CD1c-positive myeloid dendritic cell (primary cell): Measurements from ENCODE around the gene TPCN1.
A peak's percentile ranks its signal among the peaks of the same experiment; 100 is the strongest.

ENCODE experiments used
- DNase-seq: peaks from one replicate; pipeline ENCODE4 v3.0.0-alpha.2; 2016; ENCODE audit errors: extremely low spot score

The TPCN1 gene

GRCh38 chr12:113260636-113261300, 39.5 kb downstream of the TPCN1 start:
- no peak for DNase-seq

- DNase-seq = peak; percentile 66
These were observed 40.7 kb downstream of the TPCN1 start for GRCh38 chr12:113261847-113262470.

- no peak for DNase-seq
These were observed 41.4 kb downstream of the TPCN1 start for GRCh38 chr12:113262710-113263109.

GRCh38 chr12:113263431-113263963, 42.2 kb downstream of the TPCN1 start:
- DNase-seq = no peak

GRCh38 chr12:113266106-113266895, 45.0 kb downstream of the TPCN1 start:
- no peak for DNase-seq

GRCh38 chr12:113267621-113268020, 46.4 kb downstream of the TPCN1 start:
- no peak for DNase-seq

- DNase-seq = no peak
These were observed 46.9 kb downstream of the TPCN1 start for GRCh38 chr12:113268136-113268535.

GRCh38 chr12:113268621-113269020, 47.4 kb downstream of the TPCN1 start:
- DNase-seq = no peak

- no peak for DNase-seq
These were observed 48.1 kb downstream of the TPCN1 start for GRCh38 chr12:113269257-113269943.

- DNase-seq = no peak
These were observed 49.4 kb downstream of the TPCN1 start for GRCh38 chr12:113270709-113271009.

- DNase-seq = no peak
These were observed 50.2 kb downstream of the TPCN1 start for GRCh38 chr12:113271466-113271852.

GRCh38 chr12:113271853-113272561, 50.7 kb downstream of the TPCN1 start:
- peak; percentile 93 for DNase-seq

- no peak for DNase-seq
These were observed 51.9 kb downstream of the TPCN1 start for GRCh38 chr12:113273053-113273725.

- DNase-seq = no peak
These were observed 53.6 kb downstream of the TPCN1 start for GRCh38 chr12:113274848-113275247.

- peak; percentile 17 for DNase-seq
These were observed 55.0 kb downstream of the TPCN1 start for GRCh38 chr12:113276306-113276705.

- no peak for DNase-seq
These were observed 55.8 kb downstream of the TPCN1 start for GRCh38 chr12:113276946-113277500.

- no peak for DNase-seq
These were observed 56.2 kb downstream of the TPCN1 start for GRCh38 chr12:113277511-113277910.

GRCh38 chr12:113278141-113278540, 56.9 kb downstream of the TPCN1 start:
- DNase-seq = no peak

- DNase-seq = no peak
These were observed 57.4 kb downstream of the TPCN1 start for GRCh38 chr12:113278633-113279032.

GRCh38 chr12:113284751-113285150, 63.5 kb downstream of the TPCN1 start:
- no peak for DNase-seq
